ENCODE data around the gene HMGXB3.
"Not testable (repeated sequence)": the region's sequence is repeated elsewhere in the genome, so short reads cannot be mapped to it uniquely, and the experiment has no call there.

Gene HMGXB3

GRCh38 chr5:150021491-150022157 lies 21.1 kb downstream of the HMGXB3 start:
- no peak for DNase-seq

GRCh38 chr5:150022158-150022531 lies 21.6 kb downstream of the HMGXB3 start:
- DNase-seq = no peak

- no peak for DNase-seq
Observed at GRCh38 chr5:150022681-150023080, 22.1 kb downstream of the HMGXB3 start.

GRCh38 chr5:150023136-150023535 lies 22.6 kb downstream of the HMGXB3 start:
- no peak for DNase-seq

- DNase-seq = no peak
Observed at GRCh38 chr5:150024346-150024984, 23.9 kb downstream of the HMGXB3 start.

GRCh38 chr5:150026682-150027172 lies 26.2 kb downstream of the HMGXB3 start:
- no peak for DNase-seq

GRCh38 chr5:150028047-150028446 lies 27.5 kb downstream of the HMGXB3 start:
- DNase-seq = not testable (repeated sequence)

- no peak for DNase-seq
Observed at GRCh38 chr5:150033334-150033733, 32.8 kb downstream of the HMGXB3 start.

- DNase-seq = no peak
Observed at GRCh38 chr5:150034662-150035061, 34.1 kb downstream of the HMGXB3 start.

GRCh38 chr5:150035139-150035895 lies 34.8 kb downstream of the HMGXB3 start:
- no peak for DNase-seq

- DNase-seq = no peak
Observed at GRCh38 chr5:150036513-150036912, 36.0 kb downstream of the HMGXB3 start.

- DNase-seq = no peak
Observed at GRCh38 chr5:150038547-150038946, 38.0 kb downstream of the HMGXB3 start.

- no peak for DNase-seq
Observed at GRCh38 chr5:150042459-150042858, 41.9 kb downstream of the HMGXB3 start.

GRCh38 chr5:150043657-150044328 lies 43.3 kb downstream of the HMGXB3 start:
- no peak for DNase-seq

GRCh38 chr5:150044329-150044681 lies 43.8 kb downstream of the HMGXB3 start:
- no peak for DNase-seq

- DNase-seq = no peak
Observed at GRCh38 chr5:150044712-150045111, 44.2 kb downstream of the HMGXB3 start.

GRCh38 chr5:150045549-150045948 lies 45.0 kb downstream of the HMGXB3 start:
- no peak for DNase-seq

GRCh38 chr5:150046031-150046430 lies 45.5 kb downstream of the HMGXB3 start:
- no peak for DNase-seq

- DNase-seq = not testable (repeated sequence)
Observed at GRCh38 chr5:150050172-150050811, 49.8 kb downstream of the HMGXB3 start.

GRCh38 chr5:150051657-150052195 lies 51.2 kb downstream of the HMGXB3 start:
- DNase-seq = no peak

- DNase-seq = no peak
Observed at GRCh38 chr5:150052226-150052955, 51.9 kb downstream of the HMGXB3 start.
